ENCODE results near the gene F11R.

DNA sequence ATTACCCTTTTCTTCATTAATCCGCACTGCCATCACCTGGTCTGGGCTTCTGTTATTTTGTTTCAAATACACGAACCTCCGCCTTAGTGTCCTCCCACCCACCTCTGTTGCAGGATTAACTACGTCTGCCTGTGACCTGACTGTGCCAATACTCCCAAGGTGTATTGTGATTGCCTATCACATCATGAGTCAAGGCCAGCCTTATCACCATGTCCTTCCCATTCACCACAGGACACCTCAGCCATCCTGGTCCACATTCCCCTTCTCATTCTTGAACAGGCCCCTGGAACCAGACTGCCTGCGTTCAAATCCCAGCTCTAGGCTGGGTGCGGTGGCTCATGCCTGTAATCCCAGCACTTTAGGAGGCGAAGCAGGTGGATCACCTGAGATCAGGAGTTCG is 14.4 kb downstream of the F11R start:
- no peak for TF ChIP-seq CTCF (IDR thresholded peaks at IDR 0.05)
- TF ChIP-seq POLR2A (IDR thresholded peaks at IDR 0.05) = no peak

Data from uterus (tissue), 2 donors.